SK-N-SH (cell line): Measurements from ENCODE around the gene ZNF563. TPM values are rescaled to one million over a fixed set of nuclear protein-coding genes. Genes with fewer than 3 reads are reported as not detected.

Source experiments
- CTCF ChIA-PET: fragments of 300-600, 350-600 bp; formaldehyde crosslinking; extraction: SDS; loops from one replicate; lab custom pipeline; 2021; lab: Yijun Ruan, JAX
- POLR2A ChIA-PET: fragments of 350-600 bp; sonication (Branson Sonifier 250); formaldehyde crosslinking; extraction: SDS; loops from one replicate; lab custom pipeline; 2020; ENCODE audit warnings: antibody characterized with exemption, inconsistent platforms; lab: Yijun Ruan, JAX
- DNase-seq: peaks from one replicate; pipeline ENCODE4 v3.0.0; 2012
- H2AFZ ChIP-seq: fragments of 200-600 bp; sonication (generic); 2 replicates; pipeline ENCODE4 v1.8.1; 2016; ENCODE audit warnings: antibody characterized with exemption, mild to moderate bottlenecking, low read depth
- H3F3A ChIP-seq: fragments of 200-600 bp; sonication (generic); replicated peaks from 2 replicates; pipeline ENCODE3; 2016; ENCODE audit warnings: antibody characterized with exemption, mild to moderate bottlenecking; ENCODE audit not compliant: insufficient read depth
- H3K27ac ChIP-seq, 2 experiments: fragments of 200-500 bp in 1 of 2; fragments of 200-600 bp in 1 of 2; sonication (Bioruptor generic) in 1 of 2; sonication (generic), shearing (Covaris generic) in 1 of 2; 2 replicates each; pipeline versions ENCODE4 v1.5.1 to v1.6.1; 2014 to 2016; ENCODE audit warnings: low read depth in 2 of 2, inconsistent platforms in 1 of 2, low read length in 1 of 2, mild to moderate bottlenecking in 1 of 2, mixed read lengths in 1 of 2
- H3K27me3 ChIP-seq: fragments of 200-600 bp; sonication (generic), shearing (Covaris generic); 2 replicates; pipeline ENCODE4 v1.6.1; 2016; ENCODE audit warnings: mixed run types; ENCODE audit not compliant: insufficient read depth
- H3K36me3 ChIP-seq, 2 experiments: fragments of 200-500 bp in 1 of 2; fragments of 200-600 bp in 1 of 2; sonication (Bioruptor generic) in 1 of 2; sonication (generic) in 1 of 2; replicated peaks in 1 of 2; 2 replicates each; pipeline versions ENCODE3 to v1.5.1; 2014 to 2016; ENCODE audit warnings: low read length in 1 of 2, mild to moderate bottlenecking in 1 of 2; ENCODE audit not compliant: insufficient read depth in 2 of 2, control insufficient read depth in 1 of 2
- H3K4me1 ChIP-seq, 2 experiments: fragments of 200-500 bp in 1 of 2; fragments of 200-600 bp in 1 of 2; sonication (Bioruptor generic) in 1 of 2; sonication (generic), shearing (Covaris generic) in 1 of 2; 2 replicates each; pipeline versions ENCODE4 v1.5.1 to v1.6.1; 2014 to 2016; ENCODE audit warnings: low read depth in 1 of 2, low read length in 1 of 2, mixed run types in 1 of 2; ENCODE audit not compliant: insufficient read depth in 2 of 2, control insufficient read depth in 1 of 2
- H3K4me2 ChIP-seq: fragments of 200-600 bp; sonication (generic), shearing (Covaris generic); 2 replicates; pipeline ENCODE4 v1.6.1; 2017; ENCODE audit warnings: mixed run types
- H3K4me3 ChIP-seq, 2 experiments: fragments of 200-500 bp in 1 of 2; fragments of 200-600 bp in 1 of 2; sonication (Bioruptor generic) in 1 of 2; sonication (generic), shearing (Covaris generic) in 1 of 2; 2 replicates each; pipeline versions ENCODE4 v1.5.1 to v1.8.1; 2014 to 2016; ENCODE audit warnings: low read depth in 2 of 2, inconsistent platforms in 1 of 2, low read length in 1 of 2, mild to moderate bottlenecking in 1 of 2, mixed read lengths in 1 of 2, moderate library complexity in 1 of 2
- H3K79me2 ChIP-seq: fragments of 200-600 bp; sonication (generic); 2 replicates; pipeline ENCODE4 v1.8.1; 2017; ENCODE audit warnings: mild to moderate bottlenecking; ENCODE audit not compliant: insufficient read depth
- H3K9ac ChIP-seq: fragments of 200-600 bp; sonication (generic); 2 replicates; pipeline ENCODE4 v1.6.1; 2017; ENCODE audit warnings: mixed run types
- H3K9me2 ChIP-seq: fragments of 200-600 bp; sonication (generic); 2 replicates; pipeline ENCODE4 v1.6.1; 2017; ENCODE audit warnings: mixed run types
- H3K9me3 ChIP-seq: fragments of 200-600 bp; sonication (generic); 2 replicates; pipeline ENCODE4 v1.6.1; 2017; ENCODE audit warnings: mixed run types, mild to moderate bottlenecking, moderate library complexity
- H4K20me1 ChIP-seq: fragments of 200-600 bp; sonication (generic); 2 replicates; pipeline ENCODE4 v1.6.1; 2017; ENCODE audit warnings: mild to moderate bottlenecking, mixed run types; ENCODE audit not compliant: insufficient read depth
- CTCF ChIP-seq: fragments of 200-600 bp; sonication (generic); IDR thresholded peaks from 2 replicates; pipeline ENCODE4 v1.6.1; 2017; ENCODE audit warnings: antibody characterized with exemption, mild to moderate bottlenecking, moderate library complexity
- ELF1 ChIP-seq: IDR thresholded peaks from 2 replicates; pipeline ENCODE4 v1.4.0; 2012
- FOSL2 ChIP-seq: IDR thresholded peaks from 2 replicates; pipeline ENCODE4 v1.4.0; 2012; ENCODE audit warnings: low read depth, mild to moderate bottlenecking, moderate library complexity, borderline replicate concordance
- JUND ChIP-seq: IDR thresholded peaks from 2 replicates; pipeline ENCODE4 v1.4.0; 2012
- REST ChIP-seq: IDR thresholded peaks from 2 replicates; pipeline ENCODE4 v1.6.1; 2012; ENCODE audit warnings: mild to moderate bottlenecking, low read depth, low read length, moderate library complexity
- RFX5 ChIP-seq: IDR thresholded peaks from 2 replicates; pipeline ENCODE4 v1.6.1; 2012; ENCODE audit warnings: mild to moderate bottlenecking, improper control_type of control experiment, low read length
- SMC3 ChIP-seq: IDR thresholded peaks from 2 replicates; pipeline ENCODE4 v1.6.1; 2012; ENCODE audit warnings: low read depth, low read length, improper control_type of control experiment
- YY1 ChIP-seq: IDR thresholded peaks from 2 replicates; pipeline ENCODE4 v1.4.0; 2012; ENCODE audit warnings: low read depth, mild to moderate bottlenecking
- WGBS: methylation state at CpG from one replicate; pipeline ENCODE4 v1.1.6; 2017; ENCODE audit warnings: low lambda C conversion rate; 5-methylcytosine and 5-hydroxymethylcytosine counted together
- polyA plus RNA-seq, 3 experiments: library from polyadenylated mRNA; depleted of rRNA; stranded (reverse); fragments of >200 nt; gene quantifications; 2 replicates each; pipeline ENCODE4 v1.2.3, GENCODE V29; 2012
- TF ChIP-seq, protein P1 (sequence below): IDR thresholded peaks from 2 replicates; pipeline ENCODE4 v1.4.0; 2012; ENCODE audit warnings: low read depth, borderline replicate concordance
- TF ChIP-seq, protein P2 (sequence below): IDR thresholded peaks from 2 replicates; pipeline ENCODE4 v1.4.0; 2012; ENCODE audit warnings: low read depth

The ZNF563 gene
- polyA plus RNA-seq, 1 of the 3 experiments (the other 2 are of a cell fraction): 0.99 TPM

DNA sequence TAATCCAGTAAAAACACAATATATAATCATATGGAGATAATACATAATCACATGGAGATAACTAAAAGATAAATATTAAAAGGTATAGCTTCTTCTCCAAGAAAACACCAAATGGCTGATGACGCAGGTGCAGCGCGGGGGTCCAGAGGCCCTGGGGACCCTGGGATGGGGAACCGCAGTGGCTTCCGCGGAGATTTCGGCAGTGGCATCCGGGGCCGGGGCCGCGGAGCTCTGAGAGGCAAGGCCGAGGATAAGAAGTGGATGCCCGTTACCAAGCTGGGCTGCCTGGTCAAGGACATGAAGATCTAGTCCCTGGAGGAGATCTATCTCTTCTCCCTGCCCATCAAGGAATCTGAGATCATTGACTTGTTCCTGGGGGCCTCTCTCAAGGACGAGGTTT is 49.2 kb downstream of the ZNF563 start:
- H3K9me2 ChIP-seq: no peaks in the 10 kb centered on the region
- H4K20me1 ChIP-seq: no peaks in the 10 kb centered on the region
- H3K27me3 ChIP-seq: no peaks in the 10 kb centered on the region
- H3K4me2 ChIP-seq: no peak overlapping the region
- peaks cover 81% of the 10 kb centered on the region for H3K79me2 ChIP-seq
- no peak overlapping the region for H3K4me3 ChIP-seq
- DNase-seq: no peak
- H2AFZ ChIP-seq: no peak overlapping the region
- no peak overlapping the region for H3K9ac ChIP-seq
- ChIA-PET POLR2A (no interaction called here), CTCF (no interaction called here)
- no peaks in the 10 kb centered on the region for H3K4me1 ChIP-seq
- H3K9me3 ChIP-seq: 0 out of 2 replicates have a peak, but pooled peaks cover 4% of the 10 kb centered on the region
- TF ChIP-seq REST: no peak
- H3K36me3 ChIP-seq: peaks cover 0 to 17% of the 10 kb centered on the region in 2 experiments
- peaks cover 3% of the 10 kb centered on the region for H3F3A ChIP-seq
- WGBS: 91% methylated on average over 14 of the region's 14 CpGs
- no peak overlapping the region for H3K27ac ChIP-seq

DNA sequence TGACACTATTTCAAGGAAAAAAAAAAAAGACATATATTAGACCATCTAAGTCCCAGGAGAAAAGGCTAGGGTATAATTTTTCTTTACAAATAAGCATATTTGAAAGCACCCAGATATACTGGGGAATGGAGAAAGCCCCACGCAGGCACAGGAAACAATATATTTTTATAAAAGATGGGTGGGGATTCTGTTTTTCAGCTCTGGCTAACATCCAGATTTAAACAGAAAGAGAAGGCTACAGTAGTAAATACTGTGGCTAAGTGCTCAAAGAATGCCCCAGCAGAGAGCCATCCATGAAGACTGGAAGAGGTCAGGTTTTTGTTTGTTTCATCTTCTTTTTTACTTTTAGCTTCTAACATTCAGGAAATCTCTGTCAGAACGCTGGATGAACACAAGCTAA is 54.7 kb downstream of the ZNF563 start:
- H2AFZ ChIP-seq: no peak overlapping the region
- ChIA-PET POLR2A (no interaction called here), CTCF (no interaction called here)
- H4K20me1 ChIP-seq: no peaks in the 10 kb centered on the region
- H3K27me3 ChIP-seq: no peaks in the 10 kb centered on the region
- no peak overlapping the region for H3K9ac ChIP-seq
- no peak overlapping the region for H3K27ac ChIP-seq
- DNase-seq: no peak
- H3K36me3 ChIP-seq: peaks cover 7 to 39% of the 10 kb centered on the region in 2 experiments
- no peak overlapping the region for H3K4me3 ChIP-seq
- no peaks in the 10 kb centered on the region for H3K4me1 ChIP-seq
- H3K4me2 ChIP-seq: no peak overlapping the region
- H3K9me2 ChIP-seq: no peaks in the 10 kb centered on the region
- H3F3A ChIP-seq: no peaks in the 10 kb centered on the region
- peaks cover 3% of the 10 kb centered on the region; the same call in 1 of the 2 replicates for H3K9me3 ChIP-seq
- peaks cover 68% of the 10 kb centered on the region for H3K79me2 ChIP-seq
- TF ChIP-seq JUND (no peak), SMC3 (no peak), RFX5 (no peak), YY1 (no peak), CTCF (no peak), ELF1 (no peak), FOSL2 (no peak)
- TF ChIP-seq, protein P1, sequence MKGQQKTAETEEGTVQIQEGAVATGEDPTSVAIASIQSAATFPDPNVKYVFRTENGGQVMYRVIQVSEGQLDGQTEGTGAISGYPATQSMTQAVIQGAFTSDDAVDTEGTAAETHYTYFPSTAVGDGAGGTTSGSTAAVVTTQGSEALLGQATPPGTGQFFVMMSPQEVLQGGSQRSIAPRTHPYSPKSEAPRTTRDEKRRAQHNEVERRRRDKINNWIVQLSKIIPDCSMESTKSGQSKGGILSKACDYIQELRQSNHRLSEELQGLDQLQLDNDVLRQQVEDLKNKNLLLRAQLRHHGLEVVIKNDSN: no peak
- TF ChIP-seq, protein P2, sequence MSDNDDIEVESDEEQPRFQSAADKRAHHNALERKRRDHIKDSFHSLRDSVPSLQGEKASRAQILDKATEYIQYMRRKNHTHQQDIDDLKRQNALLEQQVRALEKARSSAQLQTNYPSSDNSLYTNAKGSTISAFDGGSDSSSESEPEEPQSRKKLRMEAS: no peak
- 81% methylated on average over 2 of the region's 2 CpGs for WGBS
